Activated CD8-positive, alpha-beta T cell treated with anti-CD3 and anti-CD28 coated beads for 36 hours (primary cell): ENCODE results near the gene CCDC198. TPM values are rescaled to one million over a fixed set of nuclear protein-coding genes. Genes with fewer than 3 reads are reported as not detected.
A peak's percentile ranks its signal among the peaks of the same experiment; 100 is the strongest.

Experiments used
- ATAC-seq: fragments of 200-7000 bp; cut with Tn5 transposase; one replicate; pipeline ENCODE4 v1.10.0; 2021; ENCODE audit warnings: mild to moderate bottlenecking, moderate library complexity
- CTCF ChIA-PET: fragments of 350-600 bp; sonication (Branson Sonifier 250); formaldehyde crosslinking; loops from one replicate; lab custom pipeline; 2021; ENCODE audit warnings: antibody characterized with exemption; lab: Charles Lee
- POLR2A ChIA-PET: fragments of 350-600 bp; sonication (Branson Sonifier 250); formaldehyde crosslinking; loops from one replicate; lab custom pipeline; 2021; ENCODE audit warnings: antibody characterized with exemption; lab: Charles Lee
- DNase-seq: peaks from one replicate; pipeline ENCODE4 v3.0.0-alpha.2; 2020
- H3K27ac Mint-ChIP-seq: one replicate; pipeline ENCODE4 v1.8.0; 2021; ENCODE audit warnings: mild to moderate bottlenecking, mixed read lengths
- H3K27me3 Mint-ChIP-seq: one replicate; pipeline ENCODE4 v1.8.0; 2021; ENCODE audit warnings: mixed read lengths
- H3K36me3 Mint-ChIP-seq: one replicate; pipeline ENCODE4 v1.8.0; 2021; ENCODE audit warnings: low read depth, mixed read lengths
- H3K4me1 Mint-ChIP-seq: one replicate; pipeline ENCODE4 v1.8.0; 2021; ENCODE audit warnings: low read depth, mixed read lengths
- H3K4me3 Mint-ChIP-seq: one replicate; pipeline ENCODE4 v1.8.0; 2021; ENCODE audit warnings: mild to moderate bottlenecking, moderate library complexity, mixed read lengths
- H3K9me3 Mint-ChIP-seq: one replicate; pipeline ENCODE4 v1.8.0; 2021; ENCODE audit warnings: mixed read lengths
- CTCF ChIP-seq: fragments of 200-600 bp; IDR thresholded peaks from one replicate; pipeline ENCODE4 v1.8.0; 2022; ENCODE audit warnings: antibody characterized with exemption, mild to moderate bottlenecking
- intact Hi-C: fragments of 100-400 bp; cut with micrococcal nuclease; formaldehyde crosslinking; loops from one replicate; pipeline ENCODE4 v1.10.0; 2022
- total RNA-seq, 2 experiments: library from RNA; stranded (reverse); gene quantifications; one replicate each; pipeline ENCODE4 v1.2.3, GENCODE V29; 2021

CCDC198 gene
- not detected for total RNA-seq

GRCh38 chr14:57493467-57494181 lies at the start of gene CCDC198:
Gene CCDC198 (minus strand): TSS chr14:57493857. CDS start chr14:57493715, 142 bp downstream.
- peak; percentile 2 for DNase-seq
- peak; percentile 45 for ATAC-seq
- intact Hi-C loops: no loop called here
- ChIA-PET CTCF (no interaction called here), POLR2A (no interaction called here)
- no peak within 1 kb of the TSS for H3K27ac Mint-ChIP-seq
- no peak for TF ChIP-seq CTCF
- peaks cover 3% of the 10 kb centered on the region for H3K27me3 Mint-ChIP-seq
- H3K4me3 Mint-ChIP-seq: no peak within 1 kb of the TSS
- no peaks in the 10 kb centered on the region for H3K36me3 Mint-ChIP-seq
- H3K9me3 Mint-ChIP-seq: no peaks in the 10 kb centered on the region
- peaks cover 13% of the 10 kb centered on the region for H3K4me1 Mint-ChIP-seq

GRCh38 chr14:57533214-57533613 lies 39.6 kb upstream of the CCDC198 start:
- ChIA-PET POLR2A (interaction anchor here (0.6 kb wide), 1 partner anchor 35 kb away, joined by 3 read pairs; no protein-coding TSS in a partner anchor), CTCF (interaction anchor here (0.7 kb wide), 1 partner anchor 21 kb away, joined by 3 read pairs; no protein-coding TSS in a partner anchor)
- no peaks in the 10 kb centered on the region for H3K36me3 Mint-ChIP-seq
- peak; percentile 47 for DNase-seq
- no peak overlapping the region for H3K27ac Mint-ChIP-seq
- peaks cover 10% of the 10 kb centered on the region for H3K9me3 Mint-ChIP-seq
- H3K27me3 Mint-ChIP-seq: peaks cover 5% of the 10 kb centered on the region
- no peaks in the 10 kb centered on the region for H3K4me1 Mint-ChIP-seq
- TF ChIP-seq CTCF: peak; percentile 56
- intact Hi-C loops: loop anchor here (10.0 kb wide), 1 partner anchor 542 kb away; no protein-coding TSS in a partner anchor
- no peak overlapping the region for H3K4me3 Mint-ChIP-seq
- ATAC-seq: no peak

- ChIA-PET POLR2A (no interaction called here), CTCF (no interaction called here)
- DNase-seq: no peak
- Mint-ChIP-seq H3K36me3 (no peaks in the 10 kb centered on the region), H3K27ac (no peak overlapping the region), H3K4me1 (no peaks in the 10 kb centered on the region), H3K4me3 (no peak overlapping the region), H3K9me3 (peaks cover 10% of the 10 kb centered on the region), H3K27me3 (peaks cover 5% of the 10 kb centered on the region)
- intact Hi-C loops: loop anchor here (10.0 kb wide), 1 partner anchor 544 kb away; no protein-coding TSS in a partner anchor
- no peak for TF ChIP-seq CTCF
- ATAC-seq: no peak
These were observed 36.9 kb upstream of the CCDC198 start for GRCh38 chr14:57530571-57530970.

- no peaks in the 10 kb centered on the region for H3K4me1 Mint-ChIP-seq
- H3K9me3 Mint-ChIP-seq: peaks cover 17% of the 10 kb centered on the region
- TF ChIP-seq CTCF: no peak
- no peak overlapping the region for H3K27ac Mint-ChIP-seq
- POLR2A ChIA-PET: no interaction called here
- H3K27me3 Mint-ChIP-seq: peaks cover 5% of the 10 kb centered on the region
- DNase-seq (peak; percentile 8), ATAC-seq (no peak)
- H3K4me3 Mint-ChIP-seq: no peak overlapping the region
- peaks cover 1% of the 10 kb centered on the region for H3K36me3 Mint-ChIP-seq
- CTCF ChIA-PET: no interaction called here
- intact Hi-C loops: no loop called here
These were observed 33.3 kb upstream of the CCDC198 start for GRCh38 chr14:57526942-57527341.

GRCh38 chr14:57519043-57519442 lies 25.4 kb upstream of the CCDC198 start:
- H3K27ac Mint-ChIP-seq: no peak overlapping the region
- no peak for TF ChIP-seq CTCF
- H3K9me3 Mint-ChIP-seq: peaks cover 31% of the 10 kb centered on the region
- ATAC-seq (no peak), DNase-seq (no peak)
- ChIA-PET POLR2A (no interaction called here), CTCF (no interaction called here)
- H3K4me3 Mint-ChIP-seq: no peak overlapping the region
- H3K27me3 Mint-ChIP-seq: no peaks in the 10 kb centered on the region
- peaks cover 1% of the 10 kb centered on the region for H3K36me3 Mint-ChIP-seq
- intact Hi-C loops: no loop called here
- no peaks in the 10 kb centered on the region for H3K4me1 Mint-ChIP-seq
